Measurements from ENCODE around the gene VSIG4. TPM values are rescaled to one million over a fixed set of nuclear protein-coding genes. Genes with fewer than 3 reads are reported as not detected.

Gene VSIG4
- total RNA-seq, 1 donor from 2014 or later = not detected

DNA sequence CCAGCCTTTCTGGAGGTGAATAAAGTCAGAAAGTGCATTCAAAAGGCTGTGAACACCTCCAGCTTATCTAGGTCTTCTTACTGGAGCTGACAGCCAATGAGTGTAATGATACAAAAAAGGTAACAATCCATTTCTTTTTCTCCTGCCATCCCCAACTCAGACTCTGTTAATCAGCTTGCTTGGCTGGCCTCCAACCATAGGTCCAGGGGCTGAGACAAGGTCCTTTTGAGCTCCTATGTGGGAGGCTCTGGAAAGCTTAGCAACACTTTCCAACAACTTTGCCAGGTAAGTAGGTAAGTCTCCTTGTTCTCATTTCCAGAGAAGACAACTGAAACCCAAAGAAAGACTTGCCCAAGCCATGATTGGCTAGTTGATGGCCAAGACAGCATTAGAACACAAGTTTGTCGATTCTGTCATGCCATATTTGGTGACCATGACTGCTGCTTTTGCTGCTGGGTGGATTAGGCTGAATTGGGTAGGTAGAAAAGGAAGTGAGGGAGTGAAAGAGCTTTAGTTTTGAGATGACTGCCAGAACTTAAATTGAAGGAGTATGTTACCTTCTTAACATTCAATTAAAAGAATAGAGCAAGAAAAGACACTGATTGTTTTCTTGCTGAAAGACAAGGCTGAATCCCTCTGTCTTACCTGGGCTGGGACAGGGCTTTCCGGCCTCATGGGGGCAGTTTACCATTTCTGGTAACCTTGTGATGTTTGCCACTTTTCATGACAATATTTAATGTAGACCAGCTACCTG lies 22.8 kb downstream of the VSIG4 start:
- no peaks in the 10 kb centered on the region for H3K27me3 Mint-ChIP-seq (ENCODE audit: unreplicated experiment)
- TF ChIP-seq, protein P1, sequence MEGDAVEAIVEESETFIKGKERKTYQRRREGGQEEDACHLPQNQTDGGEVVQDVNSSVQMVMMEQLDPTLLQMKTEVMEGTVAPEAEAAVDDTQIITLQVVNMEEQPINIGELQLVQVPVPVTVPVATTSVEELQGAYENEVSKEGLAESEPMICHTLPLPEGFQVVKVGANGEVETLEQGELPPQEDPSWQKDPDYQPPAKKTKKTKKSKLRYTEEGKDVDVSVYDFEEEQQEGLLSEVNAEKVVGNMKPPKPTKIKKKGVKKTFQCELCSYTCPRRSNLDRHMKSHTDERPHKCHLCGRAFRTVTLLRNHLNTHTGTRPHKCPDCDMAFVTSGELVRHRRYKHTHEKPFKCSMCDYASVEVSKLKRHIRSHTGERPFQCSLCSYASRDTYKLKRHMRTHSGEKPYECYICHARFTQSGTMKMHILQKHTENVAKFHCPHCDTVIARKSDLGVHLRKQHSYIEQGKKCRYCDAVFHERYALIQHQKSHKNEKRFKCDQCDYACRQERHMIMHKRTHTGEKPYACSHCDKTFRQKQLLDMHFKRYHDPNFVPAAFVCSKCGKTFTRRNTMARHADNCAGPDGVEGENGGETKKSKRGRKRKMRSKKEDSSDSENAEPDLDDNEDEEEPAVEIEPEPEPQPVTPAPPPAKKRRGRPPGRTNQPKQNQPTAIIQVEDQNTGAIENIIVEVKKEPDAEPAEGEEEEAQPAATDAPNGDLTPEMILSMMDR (IDR thresholded peaks at IDR 0.05) = no peak
- no peak for DNase-seq (ENCODE audit: extremely low spot score, unreplicated experiment)
- H3K27ac Mint-ChIP-seq (ENCODE audit: unreplicated experiment) = no peak overlapping the region
- peaks cover 18% of the 10 kb centered on the region for H3K9me3 Mint-ChIP-seq (ENCODE audit: unreplicated experiment)
- no peaks in the 10 kb centered on the region for H3K36me3 Mint-ChIP-seq (ENCODE audit: unreplicated experiment)
- no peak overlapping the region for H3K4me3 Mint-ChIP-seq (ENCODE audit: unreplicated experiment)
- H3K4me1 Mint-ChIP-seq (ENCODE audit: unreplicated experiment) = no peaks in the 10 kb centered on the region

GRCh38 chrX:66015900-66016689 lies 23.8 kb downstream of the VSIG4 start:
- Mint-ChIP-seq H3K27ac (ENCODE audit: unreplicated experiment) (no peak overlapping the region), H3K27me3 (ENCODE audit: unreplicated experiment) (no peaks in the 10 kb centered on the region), H3K4me3 (ENCODE audit: unreplicated experiment) (no peak overlapping the region), H3K36me3 (ENCODE audit: unreplicated experiment) (no peaks in the 10 kb centered on the region), H3K9me3 (ENCODE audit: unreplicated experiment) (peaks cover 16% of the 10 kb centered on the region), H3K4me1 (ENCODE audit: unreplicated experiment) (no peaks in the 10 kb centered on the region)
- TF ChIP-seq, protein P1 (IDR thresholded peaks at IDR 0.05) = no peak
- no peak for DNase-seq (ENCODE audit: extremely low spot score, unreplicated experiment)

DNA sequence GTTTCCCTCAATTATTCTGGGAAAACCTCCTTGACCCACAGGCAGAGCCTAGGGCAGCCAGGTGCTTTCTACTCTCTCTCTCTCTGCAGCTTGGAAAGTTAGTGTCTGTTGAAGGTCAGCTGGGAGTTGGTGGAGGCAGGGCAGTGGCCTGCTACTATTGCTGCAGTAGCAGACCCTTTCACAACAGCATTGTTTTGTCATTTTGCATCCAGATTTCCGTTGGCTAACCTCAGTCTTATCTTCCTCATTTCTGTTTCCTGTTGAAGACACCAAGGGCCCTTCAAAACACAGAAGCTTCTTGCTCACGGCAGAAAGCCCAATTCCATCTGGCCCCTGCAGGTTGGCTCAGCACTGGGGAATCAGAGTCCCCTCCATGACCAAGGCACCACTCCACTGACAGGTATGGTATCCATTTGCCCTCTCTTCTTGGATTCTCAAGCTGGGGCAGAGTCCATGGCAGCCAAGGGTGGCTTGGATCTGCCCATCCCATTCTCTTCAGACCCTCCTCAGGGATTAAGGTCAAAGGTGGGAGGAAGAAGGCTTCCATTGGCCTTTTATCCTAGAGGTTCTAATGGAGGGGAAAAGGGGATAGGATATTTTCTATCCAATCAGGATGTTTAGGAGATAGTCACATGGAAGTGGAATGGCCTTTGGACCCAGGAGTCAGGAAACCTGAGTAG lies 24.6 kb downstream of the VSIG4 start:
- no peak overlapping the region for H3K4me3 Mint-ChIP-seq (ENCODE audit: unreplicated experiment)
- H3K4me1 Mint-ChIP-seq (ENCODE audit: unreplicated experiment) = no peaks in the 10 kb centered on the region
- no peak for DNase-seq (ENCODE audit: extremely low spot score, unreplicated experiment)
- H3K9me3 Mint-ChIP-seq (ENCODE audit: unreplicated experiment) = peaks cover 23% of the 10 kb centered on the region
- TF ChIP-seq, protein P1 (IDR thresholded peaks at IDR 0.05) = no peak
- no peak overlapping the region for H3K27ac Mint-ChIP-seq (ENCODE audit: unreplicated experiment)
- no peaks in the 10 kb centered on the region for H3K27me3 Mint-ChIP-seq (ENCODE audit: unreplicated experiment)
- H3K36me3 Mint-ChIP-seq (ENCODE audit: unreplicated experiment) = no peaks in the 10 kb centered on the region

DNA sequence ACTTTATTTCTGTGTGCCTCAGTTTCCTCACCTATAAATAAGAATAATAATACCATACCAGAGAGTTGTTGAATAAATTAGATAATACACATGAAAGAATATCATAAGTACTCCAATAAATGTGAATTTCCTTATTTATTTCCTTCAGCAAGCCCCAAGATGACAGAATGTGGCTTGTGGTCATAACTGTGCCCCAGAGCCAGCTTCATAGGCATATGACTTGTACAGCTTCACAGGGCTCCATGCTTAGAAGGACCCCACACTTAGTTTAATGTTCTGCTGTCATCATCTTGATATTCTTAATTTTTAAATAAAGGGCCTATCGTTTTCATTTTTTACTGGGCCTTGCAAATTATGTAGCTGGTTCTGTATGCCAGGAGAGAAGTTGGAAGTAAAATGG lies 25.3 kb downstream of the VSIG4 start:
- TF ChIP-seq, protein P1 (IDR thresholded peaks at IDR 0.05) = no peak
- Mint-ChIP-seq H3K4me3 (ENCODE audit: unreplicated experiment) (no peak overlapping the region), H3K27me3 (ENCODE audit: unreplicated experiment) (no peaks in the 10 kb centered on the region), H3K4me1 (ENCODE audit: unreplicated experiment) (no peaks in the 10 kb centered on the region), H3K36me3 (ENCODE audit: unreplicated experiment) (no peaks in the 10 kb centered on the region), H3K9me3 (ENCODE audit: unreplicated experiment) (peaks cover 19% of the 10 kb centered on the region), H3K27ac (ENCODE audit: unreplicated experiment) (no peak overlapping the region)
- no peak for DNase-seq (ENCODE audit: extremely low spot score, unreplicated experiment)

GRCh38 chrX:66014084-66014483 lies 25.8 kb downstream of the VSIG4 start:
- Mint-ChIP-seq H3K4me1 (ENCODE audit: unreplicated experiment) (no peaks in the 10 kb centered on the region), H3K36me3 (ENCODE audit: unreplicated experiment) (no peaks in the 10 kb centered on the region), H3K9me3 (ENCODE audit: unreplicated experiment) (peaks cover 19% of the 10 kb centered on the region), H3K27me3 (ENCODE audit: unreplicated experiment) (no peaks in the 10 kb centered on the region), H3K4me3 (ENCODE audit: unreplicated experiment) (no peak overlapping the region), H3K27ac (ENCODE audit: unreplicated experiment) (no peak overlapping the region)
- TF ChIP-seq, protein P1 (IDR thresholded peaks at IDR 0.05) = no peak
- DNase-seq (ENCODE audit: extremely low spot score, unreplicated experiment) = no peak
